Tibial artery (tissue), 4 donors: Measurements from ENCODE around the gene CNTN4.

ENCODE experiments used
- DNase-seq, 2 donors: peaks; one replicate each; pipeline ENCODE4 v3.0.0-alpha.2; 2019
- H3K27ac ChIP-seq, 2 donors: fragments of 200-600 bp; sonication (generic) in 1 of 2; 1 replicate in 1 of 2; 2 replicates in 1 of 2; pipeline ENCODE4 v1.5.1; 2018 to 2019; ENCODE audit warnings: mild to moderate bottlenecking in 1 of 2
- H3K27me3 ChIP-seq, 2 donors: fragments of 200-600 bp; sonication (generic) in 1 of 2; one replicate each; pipeline versions ENCODE4 v1.5.1 to v1.6.0; 2016 to 2019
- H3K36me3 ChIP-seq, 3 donors: fragments of 200-600 bp; sonication (generic) in 2 of 3; one replicate each; pipeline ENCODE4 v1.5.1; 2016 to 2019; ENCODE audit warnings: mild to moderate bottlenecking in 2 of 3
- H3K4me1 ChIP-seq, 4 donors: fragments of 200-600 bp; sonication (generic) in 2 of 4; 1 replicate in 3 of 4; 2 replicates in 1 of 4; pipeline ENCODE4 v1.5.1; 2016 to 2019
- H3K4me3 ChIP-seq, 2 donors: fragments of 200-600 bp; sonication (generic) in 1 of 2; 1 replicate in 1 of 2; 2 replicates in 1 of 2; pipeline ENCODE4 v1.5.1; 2018 to 2019; ENCODE audit warnings: mild to moderate bottlenecking in 2 of 2
- H3K9me3 ChIP-seq, 3 donors: fragments of 200-600 bp; sonication (generic) in 1 of 3; one replicate each; pipeline ENCODE4 v1.5.1; 2016 to 2019
- intact Hi-C: fragments of 100-400 bp; cut with DNase I; formaldehyde crosslinking; loops from one replicate; pipeline ENCODE4 v1.15.0; 2023; ENCODE audit warnings: low total_unique reads
- TF ChIP-seq, protein P1 (sequence below), 2 experiments: fragments of 200-600 bp in 1 of 2; fragments of 450-650 bp in 1 of 2; IDR thresholded peaks; one replicate each; pipeline ENCODE4 v1.5.1; 2017 to 2019; ENCODE audit warnings: antibody characterized with exemption in 2 of 2, mild to moderate bottlenecking in 1 of 2, moderate library complexity in 1 of 2

CNTN4 gene

DNA sequence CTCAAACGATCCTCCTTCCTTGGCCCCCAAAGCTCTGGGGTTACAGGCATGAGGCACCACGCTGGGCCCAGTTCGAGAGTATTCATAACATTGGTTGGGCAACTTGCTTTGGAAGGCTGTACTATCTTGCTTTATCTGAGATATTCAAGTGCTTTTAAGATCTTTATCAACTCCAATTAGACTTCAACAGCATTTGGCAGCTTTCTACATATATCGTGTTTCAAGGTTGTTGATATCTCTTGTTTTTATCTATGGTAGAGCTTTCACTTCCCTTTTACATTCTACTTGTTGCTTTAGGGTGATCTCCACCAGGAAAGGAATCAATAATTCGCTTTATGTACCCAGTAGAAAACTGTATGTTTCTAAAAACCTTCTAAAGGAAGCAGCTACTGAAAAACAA, 616.2 kb downstream of the CNTN4 start:
- intact Hi-C loops = no loop called here
- DNase-seq = no peak

DNA sequence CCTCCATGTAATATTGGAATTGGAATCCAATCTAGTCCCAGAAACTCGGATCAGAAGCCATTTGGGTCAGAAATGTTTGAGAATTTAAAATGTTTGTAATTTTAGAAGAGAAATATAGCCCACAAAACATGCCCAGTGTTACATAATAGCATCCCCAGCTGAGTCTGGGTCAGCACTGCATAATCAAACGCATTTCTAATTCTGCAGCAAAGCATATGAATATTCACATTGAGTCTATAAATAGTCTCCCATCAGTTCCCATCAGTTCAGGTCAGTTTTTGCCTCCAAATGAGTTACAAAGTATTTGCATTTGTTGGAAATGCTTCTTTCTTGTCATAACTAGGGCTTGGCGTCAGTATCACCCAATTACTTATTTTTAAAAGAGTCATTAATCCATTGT, 628.4 kb downstream of the CNTN4 start:
- Histone ChIP-seq H3K27me3 (no peaks in the 10 kb centered on the region), H3K4me3 (no peak overlapping the region), H3K36me3 (no peaks in the 10 kb centered on the region), H3K9me3 (no peaks in the 10 kb centered on the region), H3K4me1 (no peaks in the 10 kb centered on the region), H3K27ac (no peak overlapping the region)
- no peak for DNase-seq
- TF ChIP-seq, protein P1, sequence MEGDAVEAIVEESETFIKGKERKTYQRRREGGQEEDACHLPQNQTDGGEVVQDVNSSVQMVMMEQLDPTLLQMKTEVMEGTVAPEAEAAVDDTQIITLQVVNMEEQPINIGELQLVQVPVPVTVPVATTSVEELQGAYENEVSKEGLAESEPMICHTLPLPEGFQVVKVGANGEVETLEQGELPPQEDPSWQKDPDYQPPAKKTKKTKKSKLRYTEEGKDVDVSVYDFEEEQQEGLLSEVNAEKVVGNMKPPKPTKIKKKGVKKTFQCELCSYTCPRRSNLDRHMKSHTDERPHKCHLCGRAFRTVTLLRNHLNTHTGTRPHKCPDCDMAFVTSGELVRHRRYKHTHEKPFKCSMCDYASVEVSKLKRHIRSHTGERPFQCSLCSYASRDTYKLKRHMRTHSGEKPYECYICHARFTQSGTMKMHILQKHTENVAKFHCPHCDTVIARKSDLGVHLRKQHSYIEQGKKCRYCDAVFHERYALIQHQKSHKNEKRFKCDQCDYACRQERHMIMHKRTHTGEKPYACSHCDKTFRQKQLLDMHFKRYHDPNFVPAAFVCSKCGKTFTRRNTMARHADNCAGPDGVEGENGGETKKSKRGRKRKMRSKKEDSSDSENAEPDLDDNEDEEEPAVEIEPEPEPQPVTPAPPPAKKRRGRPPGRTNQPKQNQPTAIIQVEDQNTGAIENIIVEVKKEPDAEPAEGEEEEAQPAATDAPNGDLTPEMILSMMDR (IDR thresholded peaks at IDR 0.05) = no peak
- intact Hi-C loops = no loop called here

More for the DNA sequence above, 616.2 kb downstream of the CNTN4 start:
- Histone ChIP-seq H3K27me3 (no peaks in the 10 kb centered on the region), H3K36me3 (no peaks in the 10 kb centered on the region), H3K4me1 (no peaks in the 10 kb centered on the region), H3K27ac (no peak overlapping the region), H3K9me3 (no peaks in the 10 kb centered on the region), H3K4me3 (no peak overlapping the region)
- TF ChIP-seq, protein P1 (IDR thresholded peaks at IDR 0.05) = no peak

DNA sequence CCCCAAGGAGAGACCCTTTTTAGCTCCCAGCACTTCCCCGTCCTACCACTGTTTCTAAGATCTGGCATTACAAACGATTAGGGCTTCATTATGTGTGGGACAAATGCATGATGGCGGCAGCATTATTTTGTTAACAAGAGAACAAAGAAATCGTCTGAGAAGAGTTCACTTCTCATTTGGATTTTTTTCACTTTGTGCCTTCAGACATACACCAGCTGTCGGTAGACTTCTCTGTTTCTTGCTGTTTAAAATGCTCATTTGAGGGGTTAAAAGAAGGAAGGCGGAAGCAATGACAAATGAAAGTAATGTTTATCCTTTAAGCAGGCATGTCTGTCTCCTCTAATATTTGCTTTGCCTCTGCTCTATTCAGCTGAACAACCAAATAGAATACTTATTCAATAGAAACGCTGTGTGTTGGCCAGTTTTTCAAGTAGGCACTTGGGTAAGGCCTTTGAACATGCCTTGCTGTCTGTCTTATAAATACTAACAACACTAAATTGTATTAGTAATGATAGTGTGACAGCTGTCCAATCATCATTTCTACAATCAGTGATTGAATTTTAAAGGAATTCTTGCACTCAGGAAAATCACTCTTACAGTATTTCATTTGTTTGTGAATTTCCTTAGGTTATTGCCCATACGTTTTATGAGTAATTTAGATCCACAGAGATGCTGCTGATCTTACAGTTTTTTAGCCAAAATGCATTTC, 629.1 kb downstream of the CNTN4 start:
- H3K4me1 ChIP-seq = no peaks in the 10 kb centered on the region
- no peaks in the 10 kb centered on the region for H3K36me3 ChIP-seq
- H3K27ac ChIP-seq = no peak overlapping the region
- intact Hi-C loops = no loop called here
- H3K4me3 ChIP-seq = no peak overlapping the region
- no peaks in the 10 kb centered on the region for H3K27me3 ChIP-seq
- H3K9me3 ChIP-seq = no peaks in the 10 kb centered on the region
- TF ChIP-seq, protein P1 (IDR thresholded peaks at IDR 0.05) = no peak
- no peak for DNase-seq

DNA sequence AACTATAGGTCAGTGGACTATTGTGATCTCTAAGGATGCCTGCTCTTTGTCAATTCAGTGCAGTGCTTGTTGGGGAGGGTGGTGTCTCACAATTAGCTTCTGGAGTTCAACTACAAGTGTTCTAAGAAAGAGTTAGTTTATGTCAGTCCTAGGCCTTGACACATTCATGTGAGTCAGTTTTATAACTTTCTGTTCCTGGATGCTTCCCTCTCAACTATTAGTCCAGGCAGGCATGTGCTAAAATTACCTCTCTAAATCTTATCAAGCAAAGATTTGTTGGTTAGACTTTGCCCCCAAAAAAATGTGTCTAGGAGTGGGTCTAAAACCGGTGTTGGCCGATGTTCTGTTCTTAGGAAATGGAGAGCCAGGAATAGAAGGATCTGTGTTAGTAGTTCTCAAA, 633.2 kb downstream of the CNTN4 start:
- Histone ChIP-seq H3K27me3 (no peaks in the 10 kb centered on the region), H3K4me1 (no peaks in the 10 kb centered on the region), H3K4me3 (no peak overlapping the region), H3K36me3 (peaks cover 0 to 4% (median 0%) of the 10 kb centered on the region in 3 donors), H3K27ac (no peak overlapping the region), H3K9me3 (no peaks in the 10 kb centered on the region)
- intact Hi-C loops = no loop called here
- no peak for DNase-seq
- TF ChIP-seq, protein P1 (IDR thresholded peaks at IDR 0.05) = no peak

DNA sequence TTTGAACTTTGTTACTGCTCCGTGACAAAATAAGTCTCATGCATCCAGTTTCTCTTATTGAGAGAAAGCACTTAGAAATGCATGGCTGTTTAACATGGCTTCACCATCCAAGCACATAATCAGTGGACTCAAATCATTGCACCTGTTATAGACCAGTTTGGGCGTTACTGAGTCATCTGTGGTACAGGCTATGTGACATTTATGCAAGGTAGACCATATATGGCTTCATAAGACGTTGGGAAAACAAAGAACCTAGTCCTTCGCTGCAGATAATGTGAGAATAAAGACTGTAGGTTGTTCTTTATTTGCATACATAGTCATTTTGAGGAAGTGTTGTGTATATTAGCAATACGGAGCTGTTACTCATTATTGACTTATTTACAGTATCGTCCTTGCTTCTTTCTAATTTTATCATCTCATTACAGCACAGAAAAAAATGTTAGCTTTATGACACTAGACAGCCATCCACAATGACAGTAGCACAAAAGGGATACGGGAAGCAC, 636.8 kb downstream of the CNTN4 start:
- DNase-seq = no peak
- TF ChIP-seq, protein P1 (IDR thresholded peaks at IDR 0.05) = no peak
- no peaks in the 10 kb centered on the region for H3K9me3 ChIP-seq
- H3K27ac ChIP-seq = no peak overlapping the region
- no peaks in the 10 kb centered on the region for H3K4me1 ChIP-seq
- H3K4me3 ChIP-seq = no peak overlapping the region
- H3K36me3 ChIP-seq = peaks cover 0 to 8% (median 0%) of the 10 kb centered on the region in 3 donors
- intact Hi-C loops = no loop called here
- no peaks in the 10 kb centered on the region for H3K27me3 ChIP-seq
